ENCODE results near the gene FANCE.

DNA sequence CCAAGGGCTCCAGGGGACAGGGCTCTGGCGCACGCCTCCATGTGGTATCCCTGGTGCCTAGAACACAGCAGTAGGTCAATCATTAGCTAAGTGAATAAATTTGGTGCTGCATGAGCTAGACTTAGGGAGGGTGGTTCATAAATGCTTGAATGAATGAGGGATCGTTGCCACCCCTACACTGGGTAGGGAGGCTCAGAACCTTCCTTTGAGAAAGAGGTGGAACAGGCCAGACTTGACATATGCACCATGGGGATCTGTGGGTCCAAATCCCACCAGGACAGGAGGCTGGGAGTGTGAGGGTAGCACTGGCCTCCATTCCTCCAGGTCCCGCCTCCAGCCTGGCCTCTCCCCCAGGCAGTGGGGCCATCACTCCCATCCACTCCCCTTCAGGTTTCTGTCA, 30.9 kb downstream of the FANCE start:
- TF ChIP-seq, protein P1, sequence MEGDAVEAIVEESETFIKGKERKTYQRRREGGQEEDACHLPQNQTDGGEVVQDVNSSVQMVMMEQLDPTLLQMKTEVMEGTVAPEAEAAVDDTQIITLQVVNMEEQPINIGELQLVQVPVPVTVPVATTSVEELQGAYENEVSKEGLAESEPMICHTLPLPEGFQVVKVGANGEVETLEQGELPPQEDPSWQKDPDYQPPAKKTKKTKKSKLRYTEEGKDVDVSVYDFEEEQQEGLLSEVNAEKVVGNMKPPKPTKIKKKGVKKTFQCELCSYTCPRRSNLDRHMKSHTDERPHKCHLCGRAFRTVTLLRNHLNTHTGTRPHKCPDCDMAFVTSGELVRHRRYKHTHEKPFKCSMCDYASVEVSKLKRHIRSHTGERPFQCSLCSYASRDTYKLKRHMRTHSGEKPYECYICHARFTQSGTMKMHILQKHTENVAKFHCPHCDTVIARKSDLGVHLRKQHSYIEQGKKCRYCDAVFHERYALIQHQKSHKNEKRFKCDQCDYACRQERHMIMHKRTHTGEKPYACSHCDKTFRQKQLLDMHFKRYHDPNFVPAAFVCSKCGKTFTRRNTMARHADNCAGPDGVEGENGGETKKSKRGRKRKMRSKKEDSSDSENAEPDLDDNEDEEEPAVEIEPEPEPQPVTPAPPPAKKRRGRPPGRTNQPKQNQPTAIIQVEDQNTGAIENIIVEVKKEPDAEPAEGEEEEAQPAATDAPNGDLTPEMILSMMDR (IDR thresholded peaks at IDR 0.05), result no peak
- TF ChIP-seq, protein P2, sequence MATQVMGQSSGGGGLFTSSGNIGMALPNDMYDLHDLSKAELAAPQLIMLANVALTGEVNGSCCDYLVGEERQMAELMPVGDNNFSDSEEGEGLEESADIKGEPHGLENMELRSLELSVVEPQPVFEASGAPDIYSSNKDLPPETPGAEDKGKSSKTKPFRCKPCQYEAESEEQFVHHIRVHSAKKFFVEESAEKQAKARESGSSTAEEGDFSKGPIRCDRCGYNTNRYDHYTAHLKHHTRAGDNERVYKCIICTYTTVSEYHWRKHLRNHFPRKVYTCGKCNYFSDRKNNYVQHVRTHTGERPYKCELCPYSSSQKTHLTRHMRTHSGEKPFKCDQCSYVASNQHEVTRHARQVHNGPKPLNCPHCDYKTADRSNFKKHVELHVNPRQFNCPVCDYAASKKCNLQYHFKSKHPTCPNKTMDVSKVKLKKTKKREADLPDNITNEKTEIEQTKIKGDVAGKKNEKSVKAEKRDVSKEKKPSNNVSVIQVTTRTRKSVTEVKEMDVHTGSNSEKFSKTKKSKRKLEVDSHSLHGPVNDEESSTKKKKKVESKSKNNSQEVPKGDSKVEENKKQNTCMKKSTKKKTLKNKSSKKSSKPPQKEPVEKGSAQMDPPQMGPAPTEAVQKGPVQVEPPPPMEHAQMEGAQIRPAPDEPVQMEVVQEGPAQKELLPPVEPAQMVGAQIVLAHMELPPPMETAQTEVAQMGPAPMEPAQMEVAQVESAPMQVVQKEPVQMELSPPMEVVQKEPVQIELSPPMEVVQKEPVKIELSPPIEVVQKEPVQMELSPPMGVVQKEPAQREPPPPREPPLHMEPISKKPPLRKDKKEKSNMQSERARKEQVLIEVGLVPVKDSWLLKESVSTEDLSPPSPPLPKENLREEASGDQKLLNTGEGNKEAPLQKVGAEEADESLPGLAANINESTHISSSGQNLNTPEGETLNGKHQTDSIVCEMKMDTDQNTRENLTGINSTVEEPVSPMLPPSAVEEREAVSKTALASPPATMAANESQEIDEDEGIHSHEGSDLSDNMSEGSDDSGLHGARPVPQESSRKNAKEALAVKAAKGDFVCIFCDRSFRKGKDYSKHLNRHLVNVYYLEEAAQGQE (IDR thresholded peaks at IDR 0.05; ENCODE audit: insufficient read depth in 1 of 2, low read depth in 2 of 2, low read length in 1 of 2), result no peak
- TF ChIP-seq SIN3A (IDR thresholded peaks at IDR 0.05; ENCODE audit: borderline replicate concordance, insufficient read depth, low read depth, low read length), result no peak
